ENCODE measurements around the gene GRB2.

- TF ChIP-seq POLR2A (IDR thresholded peaks at IDR 0.05) (no peak), CTCF (IDR thresholded peaks at IDR 0.05) (no peak)
Measured at GRCh38 chr17:75349589-75349988, 55.9 kb downstream of the GRB2 start.

Data from lower leg skin (tissue), 3 donors.